T-helper 1 cell treated with Interleukin-12 subunit alpha and Interleukin-12 subunit beta and Interleukin-4 antibody, amounts not matched to agents 30 μg/mL and 1 μg/mL, for 36 hours (primary cell): ENCODE measurements around the gene ADGRL2.
"Not testable (repeated sequence)": the region's sequence is repeated elsewhere in the genome, so short reads cannot be mapped to it uniquely, and the experiment has no call there.

Source experiments
- H3K27ac Mint-ChIP-seq: one replicate; pipeline ENCODE4 v1.8.0; 2021; ENCODE audit warnings: mild to moderate bottlenecking, mixed read lengths
- H3K27me3 Mint-ChIP-seq: one replicate; pipeline ENCODE4 v1.8.0; 2021; ENCODE audit warnings: low read depth, mixed read lengths
- H3K36me3 Mint-ChIP-seq: one replicate; pipeline ENCODE4 v1.8.0; 2021; ENCODE audit warnings: low read depth, mixed read lengths
- H3K4me1 Mint-ChIP-seq: one replicate; pipeline ENCODE4 v1.8.0; 2021; ENCODE audit warnings: low read depth, mixed read lengths
- H3K4me3 Mint-ChIP-seq: one replicate; pipeline ENCODE4 v1.8.0; 2021; ENCODE audit warnings: mild to moderate bottlenecking, moderate library complexity, mixed read lengths
- H3K9me3 Mint-ChIP-seq: one replicate; pipeline ENCODE4 v1.8.0; 2021; ENCODE audit warnings: mixed read lengths

ADGRL2 gene

DNA sequence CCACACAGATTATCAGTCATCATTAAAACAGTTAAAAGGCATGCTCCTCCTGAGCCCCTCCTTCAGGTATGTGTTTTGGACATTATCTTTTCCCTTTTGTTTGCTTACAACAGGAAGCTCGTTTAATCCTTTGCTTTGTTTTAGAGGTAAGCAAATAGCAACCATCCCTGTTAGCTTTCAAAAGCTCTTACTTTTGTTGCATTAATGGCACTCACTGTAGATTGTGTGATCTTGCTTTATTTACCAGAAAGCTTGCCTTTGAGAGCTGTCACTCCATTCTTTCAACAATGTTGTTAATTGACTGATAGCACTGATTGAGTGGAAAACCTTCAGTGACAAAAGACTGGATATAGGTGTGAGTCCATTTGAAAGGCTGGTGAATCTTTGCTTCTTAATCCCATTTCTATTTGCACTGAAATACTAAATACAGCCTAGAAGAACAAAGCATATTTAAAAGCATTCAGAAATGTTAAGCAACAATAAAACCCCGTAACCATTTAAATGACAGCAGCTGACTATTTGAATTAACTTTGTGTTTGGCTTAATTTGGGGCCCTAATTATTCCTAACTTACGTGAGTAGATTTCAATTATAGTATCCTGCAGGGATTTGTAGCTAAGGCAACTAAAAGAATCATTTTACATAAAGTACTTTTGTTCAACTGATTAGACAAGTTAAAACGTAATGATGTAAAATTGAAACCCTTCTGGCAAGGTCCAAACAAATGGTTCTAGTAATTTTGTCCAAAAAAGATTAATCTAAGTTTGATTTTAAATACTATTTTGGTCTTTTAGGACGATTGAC, 48.3 kb downstream of the ADGRL2 start:
- Mint-ChIP-seq H3K4me1 (no peaks in the 10 kb centered on the region), H3K4me3 (no peak overlapping the region), H3K27me3 (no peaks in the 10 kb centered on the region), H3K27ac (no peak overlapping the region), H3K36me3 (no peaks in the 10 kb centered on the region), H3K9me3 (no peaks in the 10 kb centered on the region)

GRCh38 chr1:81850031-81850430, 49.3 kb downstream of the ADGRL2 start:
- Mint-ChIP-seq H3K27ac (no peak overlapping the region), H3K27me3 (no peaks in the 10 kb centered on the region), H3K4me1 (no peaks in the 10 kb centered on the region), H3K4me3 (no peak overlapping the region), H3K9me3 (no peaks in the 10 kb centered on the region), H3K36me3 (no peaks in the 10 kb centered on the region)

DNA sequence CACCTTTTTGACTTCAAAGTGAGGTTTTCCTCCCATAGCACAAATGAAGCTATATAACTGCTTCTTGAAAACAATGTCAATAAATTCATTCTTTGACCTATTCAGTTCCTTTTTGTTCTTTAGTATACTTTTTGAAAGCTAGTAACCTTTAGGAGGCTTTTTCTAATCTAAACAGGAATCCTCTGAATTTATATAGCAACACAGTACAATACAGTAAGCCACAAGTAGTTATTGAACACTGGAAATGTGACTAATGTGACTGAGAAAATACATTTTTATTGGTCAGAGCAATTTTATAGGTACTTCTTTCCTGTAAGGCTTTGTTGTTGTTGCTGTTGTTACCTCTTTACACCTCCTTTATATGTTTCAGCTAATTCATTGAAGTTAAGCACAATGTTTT, 49.8 kb downstream of the ADGRL2 start:
- H3K27ac Mint-ChIP-seq, result no peak overlapping the region
- no peaks in the 10 kb centered on the region for H3K4me1 Mint-ChIP-seq
- H3K36me3 Mint-ChIP-seq, result no peaks in the 10 kb centered on the region
- H3K9me3 Mint-ChIP-seq, result no peaks in the 10 kb centered on the region
- no peaks in the 10 kb centered on the region for H3K27me3 Mint-ChIP-seq
- no peak overlapping the region for H3K4me3 Mint-ChIP-seq

DNA sequence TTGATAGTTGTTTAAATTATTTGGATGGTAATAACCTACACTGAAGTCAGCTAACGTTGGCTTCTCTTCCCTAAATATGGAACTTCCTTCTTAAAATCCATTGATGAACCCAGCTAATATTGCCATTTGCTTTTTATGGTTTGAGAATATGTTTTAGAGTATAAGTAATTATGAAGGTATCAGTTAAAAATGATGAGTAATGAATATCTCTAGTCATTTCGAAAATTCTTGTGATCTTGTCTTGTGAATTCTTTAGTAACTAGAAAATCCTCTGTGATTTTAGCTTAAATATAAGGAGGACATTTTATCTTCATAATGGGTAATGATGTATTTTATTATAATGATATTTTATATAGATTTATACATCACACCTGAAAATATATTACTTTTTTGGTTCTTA, 50.5 kb downstream of the ADGRL2 start:
- Mint-ChIP-seq H3K27me3 (no peaks in the 10 kb centered on the region), H3K4me3 (no peak overlapping the region), H3K4me1 (no peaks in the 10 kb centered on the region), H3K27ac (no peak overlapping the region), H3K9me3 (no peaks in the 10 kb centered on the region), H3K36me3 (no peaks in the 10 kb centered on the region)

DNA sequence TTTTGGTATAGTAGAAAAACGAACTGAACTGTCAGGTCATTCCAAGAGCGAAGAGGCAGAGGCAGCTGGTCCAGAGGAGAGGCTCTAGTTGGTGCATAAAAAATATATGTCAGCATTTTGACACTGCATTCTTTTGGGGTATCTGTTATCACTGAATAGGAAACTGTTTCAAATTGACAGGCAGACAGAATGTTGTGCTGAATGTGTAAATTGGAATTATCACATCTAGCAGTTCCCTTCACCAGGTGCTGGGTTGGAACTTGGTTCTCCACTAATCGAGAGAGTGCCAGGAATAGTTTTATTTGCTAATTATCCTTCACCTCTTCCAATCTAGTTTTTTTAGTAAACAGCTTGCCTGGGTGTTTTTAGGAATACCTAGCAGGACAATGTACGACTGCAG, 52.2 kb downstream of the ADGRL2 start:
- Mint-ChIP-seq H3K27me3 (no peaks in the 10 kb centered on the region), H3K9me3 (no peaks in the 10 kb centered on the region), H3K36me3 (no peaks in the 10 kb centered on the region), H3K4me3 (no peak overlapping the region), H3K4me1 (no peaks in the 10 kb centered on the region), H3K27ac (no peak overlapping the region)

GRCh38 chr1:81867235-81867634, 66.5 kb downstream of the ADGRL2 start:
- H3K36me3 Mint-ChIP-seq, result no peaks in the 10 kb centered on the region

DNA sequence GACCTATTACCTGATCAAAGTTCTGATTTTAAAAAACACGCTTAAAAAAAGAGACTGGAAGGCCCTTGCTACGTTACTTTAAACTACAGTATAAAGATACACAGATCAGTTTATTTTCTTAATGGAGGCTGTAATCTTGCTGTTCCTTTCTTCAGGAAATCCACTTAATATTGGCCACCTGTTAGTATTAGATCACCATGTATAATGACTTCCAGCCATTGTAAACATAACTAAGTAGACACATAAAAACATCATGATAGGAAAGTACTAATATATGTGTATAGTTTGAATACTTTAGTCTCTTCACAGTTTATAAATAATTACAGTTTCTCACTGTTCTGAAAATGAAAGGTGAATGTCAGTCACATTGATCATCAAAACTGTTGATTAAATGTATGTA, 68.6 kb downstream of the ADGRL2 start:
- Mint-ChIP-seq H3K4me3 (no peak overlapping the region), H3K4me1 (no peaks in the 10 kb centered on the region), H3K27me3 (no peaks in the 10 kb centered on the region), H3K36me3 (no peaks in the 10 kb centered on the region), H3K27ac (no peak overlapping the region), H3K9me3 (peaks cover 4% of the 10 kb centered on the region)

More at GRCh38 chr1:81867235-81867634, 66.5 kb downstream of the ADGRL2 start:
- Mint-ChIP-seq H3K27me3 (no peaks in the 10 kb centered on the region), H3K9me3 (peaks cover 4% of the 10 kb centered on the region), H3K4me1 (no peaks in the 10 kb centered on the region), H3K27ac (no peak overlapping the region), H3K4me3 (no peak overlapping the region)

DNA sequence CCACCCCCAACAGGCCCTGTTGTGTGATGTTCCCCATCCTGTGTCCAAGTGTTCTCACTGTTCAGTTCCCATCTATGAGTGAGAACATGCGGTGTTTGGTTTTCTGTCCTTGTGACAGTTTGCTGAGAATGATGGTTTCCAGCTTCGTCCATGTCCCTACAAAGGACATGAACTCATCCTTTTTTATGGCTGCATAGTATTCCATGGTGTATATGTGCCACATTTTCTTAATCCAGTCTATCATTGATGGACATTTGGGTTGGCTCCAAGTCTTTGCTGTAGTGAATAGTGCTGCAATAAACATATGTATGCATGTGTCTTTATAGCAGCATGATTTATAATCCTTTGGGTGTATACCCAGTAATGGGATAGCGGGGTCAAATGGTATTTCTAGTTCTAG, 70.4 kb downstream of the ADGRL2 start:
- H3K27ac Mint-ChIP-seq, H3K4me3 Mint-ChIP-seq, H3K4me1 Mint-ChIP-seq, H3K36me3 Mint-ChIP-seq, H3K27me3 Mint-ChIP-seq, H3K9me3 Mint-ChIP-seq: not testable (repeated sequence)

- H3K9me3 Mint-ChIP-seq, result peaks cover 4% of the 10 kb centered on the region
- no peak overlapping the region for H3K4me3 Mint-ChIP-seq
- no peaks in the 10 kb centered on the region for H3K27me3 Mint-ChIP-seq
- H3K36me3 Mint-ChIP-seq, result no peaks in the 10 kb centered on the region
- H3K4me1 Mint-ChIP-seq, result no peaks in the 10 kb centered on the region
- no peak overlapping the region for H3K27ac Mint-ChIP-seq
Measured at GRCh38 chr1:81873946-81874345, 73.2 kb downstream of the ADGRL2 start.

DNA sequence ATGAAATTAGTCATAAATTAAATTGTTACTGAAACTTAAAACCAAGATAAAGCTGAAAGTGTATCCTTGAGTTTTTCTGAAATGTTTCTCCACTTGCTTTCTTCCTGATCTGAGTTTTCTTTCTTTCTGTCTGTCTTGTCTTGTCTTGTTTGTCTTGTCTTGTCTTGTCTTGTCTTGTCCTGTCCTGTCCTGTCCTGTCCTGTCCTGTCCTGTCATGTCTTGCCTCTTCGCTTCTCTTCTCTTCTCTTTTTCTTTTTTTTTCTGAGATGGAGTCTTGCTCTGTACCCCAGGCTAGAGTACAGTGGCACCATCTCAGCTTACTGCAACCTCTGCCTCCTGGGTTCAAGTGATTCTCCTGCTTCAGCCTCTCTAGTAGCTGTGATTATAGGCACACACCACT, 73.7 kb downstream of the ADGRL2 start:
- Mint-ChIP-seq H3K4me3 (no peak overlapping the region), H3K27ac (no peak overlapping the region), H3K36me3 (no peaks in the 10 kb centered on the region), H3K9me3 (peaks cover 4% of the 10 kb centered on the region), H3K4me1 (no peaks in the 10 kb centered on the region), H3K27me3 (no peaks in the 10 kb centered on the region)

DNA sequence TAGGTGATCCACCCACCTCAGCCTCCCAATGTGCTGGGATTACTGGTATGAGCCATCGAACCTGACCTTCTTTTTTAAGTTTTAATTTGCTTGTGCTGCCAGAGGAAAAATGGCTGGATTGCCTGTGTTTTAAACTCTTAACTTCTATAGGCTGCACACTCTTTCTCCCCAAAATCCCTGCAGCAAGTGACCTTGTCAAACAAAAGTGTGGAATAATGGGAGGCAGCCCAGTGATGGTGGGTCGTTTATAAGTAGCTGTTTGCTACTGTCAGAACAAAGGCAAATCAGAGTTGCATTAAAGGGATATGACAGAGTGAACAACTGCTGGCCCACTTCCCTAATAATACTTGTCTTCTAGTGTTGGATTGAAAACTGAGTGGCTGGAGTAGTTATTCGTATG, 74.2 kb downstream of the ADGRL2 start:
- no peaks in the 10 kb centered on the region for H3K27me3 Mint-ChIP-seq
- no peaks in the 10 kb centered on the region for H3K4me1 Mint-ChIP-seq
- H3K9me3 Mint-ChIP-seq, result peaks cover 4% of the 10 kb centered on the region
- no peak overlapping the region for H3K27ac Mint-ChIP-seq
- H3K4me3 Mint-ChIP-seq, result no peak overlapping the region
- H3K36me3 Mint-ChIP-seq, result no peaks in the 10 kb centered on the region

- no peaks in the 10 kb centered on the region for H3K9me3 Mint-ChIP-seq
- H3K36me3 Mint-ChIP-seq, result no peaks in the 10 kb centered on the region
- H3K4me3 Mint-ChIP-seq, result no peak overlapping the region
- no peaks in the 10 kb centered on the region for H3K27me3 Mint-ChIP-seq
- H3K4me1 Mint-ChIP-seq, result no peaks in the 10 kb centered on the region
- H3K27ac Mint-ChIP-seq, result no peak overlapping the region
Measured at GRCh38 chr1:81876901-81877733, 76.4 kb downstream of the ADGRL2 start.

DNA sequence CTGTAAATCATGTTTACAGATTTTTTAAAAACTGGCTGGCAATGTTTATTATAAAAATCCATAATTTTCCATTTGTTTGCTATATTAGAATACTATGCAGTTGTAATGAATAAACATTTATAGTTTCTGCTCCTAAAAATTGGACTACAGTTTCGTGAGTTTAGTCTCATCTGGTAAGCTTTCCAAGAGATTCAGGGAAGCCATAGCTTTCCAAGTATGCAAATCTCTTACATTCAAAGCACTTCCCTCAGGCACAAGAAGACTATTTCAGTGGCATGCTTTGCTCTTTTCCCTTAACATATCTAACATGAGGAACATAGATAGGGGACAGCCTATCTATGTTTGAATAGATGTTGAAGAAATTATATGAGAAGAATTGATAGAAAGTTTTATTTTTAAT, 77.2 kb downstream of the ADGRL2 start:
- H3K27ac Mint-ChIP-seq, result no peak overlapping the region
- no peaks in the 10 kb centered on the region for H3K36me3 Mint-ChIP-seq
- H3K27me3 Mint-ChIP-seq, result no peaks in the 10 kb centered on the region
- H3K4me1 Mint-ChIP-seq, result no peaks in the 10 kb centered on the region
- H3K4me3 Mint-ChIP-seq, result no peak overlapping the region
- H3K9me3 Mint-ChIP-seq, result no peaks in the 10 kb centered on the region

- no peak overlapping the region for H3K27ac Mint-ChIP-seq
- H3K27me3 Mint-ChIP-seq, result no peaks in the 10 kb centered on the region
- H3K4me3 Mint-ChIP-seq, result no peak overlapping the region
- H3K36me3 Mint-ChIP-seq, result no peaks in the 10 kb centered on the region
- H3K9me3 Mint-ChIP-seq, result no peaks in the 10 kb centered on the region
- H3K4me1 Mint-ChIP-seq, result no peaks in the 10 kb centered on the region
Measured at GRCh38 chr1:81878538-81878937, 77.8 kb downstream of the ADGRL2 start.

DNA sequence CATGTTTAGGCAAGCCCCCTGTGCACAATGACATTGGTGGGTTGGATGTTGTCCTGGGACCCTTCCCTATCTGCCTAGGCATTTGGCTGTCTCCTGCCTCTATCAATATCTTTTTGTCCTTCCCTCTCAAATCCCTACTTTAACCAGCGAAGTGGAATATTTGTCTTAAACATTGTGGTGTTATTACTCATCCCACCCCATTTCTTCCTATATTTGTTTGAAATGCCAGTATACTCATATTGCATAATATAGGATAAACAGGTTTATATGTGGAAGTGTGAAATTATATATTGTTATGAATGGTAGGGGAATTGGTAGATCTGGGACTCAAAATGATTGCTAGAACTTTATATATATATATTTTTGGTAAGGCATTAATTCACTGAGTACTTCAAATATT, 80.0 kb downstream of the ADGRL2 start:
- Mint-ChIP-seq H3K4me3 (no peak overlapping the region), H3K27ac (no peak overlapping the region), H3K36me3 (no peaks in the 10 kb centered on the region), H3K4me1 (no peaks in the 10 kb centered on the region), H3K9me3 (no peaks in the 10 kb centered on the region), H3K27me3 (no peaks in the 10 kb centered on the region)
